ENCODE data around the gene ZNF367. TPM values are rescaled to one million over a fixed set of nuclear protein-coding genes. Genes with fewer than 3 reads are reported as not detected.

Gene ZNF367
- total and polyA plus RNA-seq, 3 experiments from 2014 or later = 1.5 to 51.9 (median 47.8) TPM

- POLR2A ChIA-PET = interaction anchor here (0.6 to 2.1 kb wide), 3 partner anchors 12 to 68 kb away, joined by 5 to 6 read pairs (median 6); partner anchors contain the start of gene HABP4
- Histone ChIP-seq H3K27ac (ENCODE audit: low read depth, low read length) (no peak overlapping the region), H3K36me3 (ENCODE audit: insufficient read depth, low read length) (no peaks in the 10 kb centered on the region), H3K27me3 (ENCODE audit: insufficient read depth, low read length, poor library complexity, severe bottlenecking) (no peaks in the 10 kb centered on the region), H3K4me1 (ENCODE audit: insufficient read depth, low read length) (peaks cover 16% of the 10 kb centered on the region), H3K9me3 (ENCODE audit: low read length) (no peaks in the 10 kb centered on the region), H3K4me3 (ENCODE audit: low read length) (peak overlapping the region; percentile 54)
- peak overlapping the region in 7 of 8 donors; percentile 45 to 90 (median 76) for H3K27ac Mint-ChIP-seq
- H3K4me1 Mint-ChIP-seq = peaks cover 34 to 46% (median 45%) of the 10 kb centered on the region in 3 donors
- CTCF ChIA-PET = interaction anchor here (0.7 to 2.8 kb wide), 4 partner anchors 27 to 67 kb away, joined by 3 to 6 read pairs (median 4); partner anchors contain the start of gene HABP4
- no peak for DNase-seq
- no peaks in the 10 kb centered on the region for H3K9me3 Mint-ChIP-seq
- peaks cover 0 to 23% (median 9%) of the 10 kb centered on the region in 3 donors for H3K36me3 Mint-ChIP-seq
- H3K4me3 Mint-ChIP-seq = peak overlapping the region; percentile 86 to 94 (median 91)
- H3K27me3 Mint-ChIP-seq = no peaks in the 10 kb centered on the region
Measured at GRCh38 chr9:96382839-96383164, 35.4 kb downstream of the ZNF367 start.

GRCh38 chr9:96382175-96382574 lies 36.0 kb downstream of the ZNF367 start:
- H3K27ac Mint-ChIP-seq = no peak overlapping the region
- no peaks in the 10 kb centered on the region for H3K27me3 ChIP-seq (ENCODE audit: insufficient read depth, low read length, poor library complexity, severe bottlenecking)
- peaks cover 0 to 28% (median 13%) of the 10 kb centered on the region in 3 donors for H3K36me3 Mint-ChIP-seq
- ChIA-PET POLR2A (no interaction called here), CTCF (interaction anchor here (0.8 to 2.8 kb wide), 3 partner anchors 9 to 32 kb away, joined by 3 to 6 read pairs (median 4); no protein-coding TSS in a partner anchor)
- H3K4me1 ChIP-seq (ENCODE audit: insufficient read depth, low read length) = peaks cover 16% of the 10 kb centered on the region
- DNase-seq = no peak
- H3K4me1 Mint-ChIP-seq = peaks cover 35 to 52% (median 50%) of the 10 kb centered on the region in 3 donors
- no peaks in the 10 kb centered on the region for H3K9me3 ChIP-seq (ENCODE audit: low read length)
- H3K27me3 Mint-ChIP-seq = no peaks in the 10 kb centered on the region
- H3K36me3 ChIP-seq (ENCODE audit: insufficient read depth, low read length) = no peaks in the 10 kb centered on the region
- H3K4me3 ChIP-seq (ENCODE audit: low read length) = no peak overlapping the region
- H3K4me3 Mint-ChIP-seq = peak overlapping the region; percentile 46 to 93 (median 86)
- H3K9me3 Mint-ChIP-seq = no peaks in the 10 kb centered on the region
- H3K27ac ChIP-seq (ENCODE audit: low read depth, low read length) = no peak overlapping the region

GRCh38 chr9:96381696-96382095 lies 36.5 kb downstream of the ZNF367 start:
- Mint-ChIP-seq H3K4me1 (peaks cover 38 to 56% (median 50%) of the 10 kb centered on the region in 3 donors), H3K4me3 (peak overlapping the region; percentile 0 to 93 (median 46)), H3K9me3 (no peaks in the 10 kb centered on the region), H3K27ac (peak overlapping the region in 4 of 8 donors; percentile 51 to 79 (median 52)), H3K27me3 (no peaks in the 10 kb centered on the region), H3K36me3 (peaks cover 0 to 31% (median 13%) of the 10 kb centered on the region in 3 donors)
- Histone ChIP-seq H3K4me3 (ENCODE audit: low read length) (no peak overlapping the region), H3K27me3 (ENCODE audit: insufficient read depth, low read length, poor library complexity, severe bottlenecking) (no peaks in the 10 kb centered on the region), H3K4me1 (ENCODE audit: insufficient read depth, low read length) (peaks cover 16% of the 10 kb centered on the region), H3K9me3 (ENCODE audit: low read length) (no peaks in the 10 kb centered on the region), H3K27ac (ENCODE audit: low read depth, low read length) (no peak overlapping the region), H3K36me3 (ENCODE audit: insufficient read depth, low read length) (no peaks in the 10 kb centered on the region)
- POLR2A ChIA-PET = interaction anchor here (0.6 kb wide), 1 partner anchor 43 kb away, joined by 3 read pairs; no protein-coding TSS in a partner anchor
- CTCF ChIA-PET = interaction anchor here (0.8 kb wide), 1 partner anchor 9 kb away, joined by 4 read pairs; no protein-coding TSS in a partner anchor
- no peak for DNase-seq

GRCh38 chr9:96381125-96381524 lies 37.0 kb downstream of the ZNF367 start:
- Histone ChIP-seq H3K4me1 (ENCODE audit: insufficient read depth, low read length) (peaks cover 16% of the 10 kb centered on the region), H3K36me3 (ENCODE audit: insufficient read depth, low read length) (no peaks in the 10 kb centered on the region), H3K27ac (ENCODE audit: low read depth, low read length) (no peak overlapping the region), H3K27me3 (ENCODE audit: insufficient read depth, low read length, poor library complexity, severe bottlenecking) (no peaks in the 10 kb centered on the region), H3K4me3 (ENCODE audit: low read length) (no peak overlapping the region), H3K9me3 (ENCODE audit: low read length) (no peaks in the 10 kb centered on the region)
- Mint-ChIP-seq H3K27ac (peak overlapping the region in 5 of 8 donors; percentile 5 to 79 (median 69)), H3K4me3 (peak overlapping the region; percentile 7 to 86 (median 29)), H3K4me1 (peaks cover 38 to 56% (median 50%) of the 10 kb centered on the region in 3 donors), H3K27me3 (no peaks in the 10 kb centered on the region), H3K36me3 (peaks cover 0 to 32% (median 13%) of the 10 kb centered on the region in 3 donors), H3K9me3 (no peaks in the 10 kb centered on the region)
- ChIA-PET POLR2A (no interaction called here), CTCF (no interaction called here)
- DNase-seq = no peak

GRCh38 chr9:96379461-96379860 lies 38.7 kb downstream of the ZNF367 start:
- POLR2A ChIA-PET = no interaction called here
- Mint-ChIP-seq H3K9me3 (no peaks in the 10 kb centered on the region), H3K36me3 (peaks cover 0 to 35% (median 13%) of the 10 kb centered on the region in 3 donors), H3K4me1 (peaks cover 35 to 59% (median 50%) of the 10 kb centered on the region in 3 donors), H3K4me3 (no peak overlapping the region), H3K27ac (peak overlapping the region in 1 of 8 donors; percentile 75), H3K27me3 (no peaks in the 10 kb centered on the region)
- H3K27ac ChIP-seq (ENCODE audit: low read depth, low read length) = no peak overlapping the region
- H3K9me3 ChIP-seq (ENCODE audit: low read length) = no peaks in the 10 kb centered on the region
- CTCF ChIA-PET = no interaction called here
- H3K4me3 ChIP-seq (ENCODE audit: low read length) = no peak overlapping the region
- no peak for DNase-seq
- no peaks in the 10 kb centered on the region for H3K36me3 ChIP-seq (ENCODE audit: insufficient read depth, low read length)
- H3K4me1 ChIP-seq (ENCODE audit: insufficient read depth, low read length) = peaks cover 16% of the 10 kb centered on the region
- no peaks in the 10 kb centered on the region for H3K27me3 ChIP-seq (ENCODE audit: insufficient read depth, low read length, poor library complexity, severe bottlenecking)

GRCh38 chr9:96378187-96378586 lies 40.0 kb downstream of the ZNF367 start:
- POLR2A ChIA-PET = interaction anchor here (0.6 kb wide), 1 partner anchor 32 kb away, joined by 5 read pairs; no protein-coding TSS in a partner anchor
- no peak overlapping the region for H3K27ac ChIP-seq (ENCODE audit: low read depth, low read length)
- H3K4me3 Mint-ChIP-seq = no peak overlapping the region
- H3K36me3 ChIP-seq (ENCODE audit: insufficient read depth, low read length) = no peaks in the 10 kb centered on the region
- peaks cover 0 to 32% (median 13%) of the 10 kb centered on the region in 3 donors for H3K36me3 Mint-ChIP-seq
- H3K9me3 ChIP-seq (ENCODE audit: low read length) = no peaks in the 10 kb centered on the region
- H3K4me1 ChIP-seq (ENCODE audit: insufficient read depth, low read length) = peaks cover 16% of the 10 kb centered on the region
- no peaks in the 10 kb centered on the region for H3K27me3 Mint-ChIP-seq
- H3K27ac Mint-ChIP-seq = peak overlapping the region in 1 of 8 donors; percentile 50
- no peaks in the 10 kb centered on the region for H3K9me3 Mint-ChIP-seq
- peaks cover 29 to 52% (median 43%) of the 10 kb centered on the region in 3 donors for H3K4me1 Mint-ChIP-seq
- CTCF ChIA-PET = no interaction called here
- H3K27me3 ChIP-seq (ENCODE audit: insufficient read depth, low read length, poor library complexity, severe bottlenecking) = no peaks in the 10 kb centered on the region
- no peak for DNase-seq
- no peak overlapping the region for H3K4me3 ChIP-seq (ENCODE audit: low read length)

GRCh38 chr9:96376891-96377874 lies 41.0 kb downstream of the ZNF367 start:
- ChIA-PET CTCF (interaction anchor here (1.0 kb wide), 1 partner anchor 13 kb away, joined by 3 read pairs; no protein-coding TSS in a partner anchor), POLR2A (no interaction called here)

More at GRCh38 chr9:96376891-96377874, 41.0 kb downstream of the ZNF367 start:
- no peak overlapping the region for H3K4me3 ChIP-seq (ENCODE audit: low read length)
- H3K27ac ChIP-seq (ENCODE audit: low read depth, low read length) = no peak overlapping the region
- Mint-ChIP-seq H3K4me3 (no peak overlapping the region), H3K9me3 (no peaks in the 10 kb centered on the region), H3K27me3 (no peaks in the 10 kb centered on the region), H3K4me1 (peaks cover 23 to 43% (median 34%) of the 10 kb centered on the region in 3 donors), H3K36me3 (peaks cover 0 to 31% (median 13%) of the 10 kb centered on the region in 3 donors), H3K27ac (peak overlapping the region in 4 of 8 donors; percentile 2 to 83 (median 12))
- no peaks in the 10 kb centered on the region for H3K27me3 ChIP-seq (ENCODE audit: insufficient read depth, low read length, poor library complexity, severe bottlenecking)
- DNase-seq = no peak
- peaks cover 8% of the 10 kb centered on the region for H3K4me1 ChIP-seq (ENCODE audit: insufficient read depth, low read length)
- H3K36me3 ChIP-seq (ENCODE audit: insufficient read depth, low read length) = no peaks in the 10 kb centered on the region
- no peaks in the 10 kb centered on the region for H3K9me3 ChIP-seq (ENCODE audit: low read length)

Data from CD8-positive, alpha-beta memory T cell (primary cell).